GM12873 (cell line): ENCODE results near the gene MLC1.

Experiments used
- CTCF ChIP-seq: IDR thresholded peaks from 2 replicates; pipeline ENCODE4 v1.5.1; 2012; ENCODE audit warnings: low read depth, mild to moderate bottlenecking, moderate library complexity, low read length, control low read depth; ENCODE audit not compliant: insufficient read depth; ENCODE audit errors: missing control alignments

The MLC1 gene

GRCh38 chr22:50085211-50085972 is at the start of gene MLC1:
Gene MLC1, minus strand, starts transcription at chr22:50085426. Its CDS starts 524 bp downstream, at chr22:50084902.
- TF ChIP-seq CTCF: no peak

- TF ChIP-seq CTCF: no peak
Observed at GRCh38 chr22:50134481-50134880, 49.3 kb upstream of the MLC1 start.

GRCh38 chr22:50131894-50132293 is 46.7 kb upstream of the MLC1 start:
- no peak for TF ChIP-seq CTCF

- no peak for TF ChIP-seq CTCF
Observed at GRCh38 chr22:50129121-50129736, 44.0 kb upstream of the MLC1 start.

- TF ChIP-seq CTCF: no peak
Observed at GRCh38 chr22:50125029-50125428, 39.8 kb upstream of the MLC1 start.

GRCh38 chr22:50123119-50123518 is 37.9 kb upstream of the MLC1 start:
- no peak for TF ChIP-seq CTCF

- TF ChIP-seq CTCF: no peak
Observed at GRCh38 chr22:50121202-50121740, 36.0 kb upstream of the MLC1 start.
